ENCODE data around the gene SHISA5.

DNA sequence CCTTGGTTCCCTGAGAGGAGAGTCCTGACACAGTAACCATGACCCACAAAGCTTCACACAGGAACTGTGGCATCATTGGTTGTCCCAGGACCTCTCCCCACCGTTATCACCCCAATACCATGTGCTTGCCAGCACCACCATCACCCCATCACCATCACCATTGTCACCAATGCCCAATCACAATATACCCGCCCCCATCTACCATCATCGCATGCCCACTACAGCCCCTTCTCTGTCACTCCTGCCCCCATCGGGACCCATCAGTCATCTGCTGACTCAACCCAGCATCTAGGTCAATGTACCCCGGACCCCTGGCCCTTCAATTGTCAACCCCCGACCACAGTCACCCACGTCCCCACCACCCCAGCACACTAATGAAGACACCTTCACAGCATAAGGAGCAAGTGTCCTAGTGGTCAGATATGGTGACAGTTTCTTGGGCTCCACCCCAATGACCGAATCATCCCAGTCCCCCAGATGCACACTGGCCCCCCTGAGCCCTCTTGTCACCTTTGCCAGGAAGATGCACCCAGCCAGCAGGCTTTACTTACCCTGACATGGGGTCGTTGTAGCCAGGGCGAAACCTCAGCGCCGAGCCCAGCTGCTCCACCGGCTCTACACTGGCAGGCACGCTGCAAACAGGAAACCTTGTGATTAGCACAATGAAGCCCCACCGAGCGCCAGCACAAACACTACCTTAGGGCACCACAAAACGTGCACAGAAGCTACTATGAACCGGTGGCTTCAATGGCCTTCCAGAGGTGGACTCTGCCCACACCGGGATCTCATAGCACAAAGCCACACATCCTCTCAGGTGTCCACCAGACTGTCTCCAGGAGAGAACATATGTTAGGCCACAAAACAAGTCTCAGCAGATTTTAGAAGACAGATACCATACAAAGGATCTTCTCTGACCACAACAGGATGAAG is 25.1 kb downstream of the SHISA5 start:
- no peak for TF ChIP-seq PBX3 (IDR thresholded peaks at IDR 0.05)
- TF ChIP-seq JUN (IDR thresholded peaks at IDR 0.05) = no peak
- TF ChIP-seq USF2 (IDR thresholded peaks at IDR 0.05) = no peak
- TF ChIP-seq POLR2A (IDR thresholded peaks at IDR 0.05; ENCODE audit: low read length) = no peak
- no peak for TF ChIP-seq CHD4 (IDR thresholded peaks at IDR 0.05; ENCODE audit: borderline replicate concordance)
- no peak for TF ChIP-seq CTCF (IDR thresholded peaks at IDR 0.05)
- no peak for TF ChIP-seq CEBPB (IDR thresholded peaks at IDR 0.05)
- TF ChIP-seq MAFK (IDR thresholded peaks at IDR 0.05; ENCODE audit: partially characterized antibody) = no peak
- TF ChIP-seq MAX (IDR thresholded peaks at IDR 0.05) = no peak

Measured in A549 (cell line).